SU-DHL-6 (cell line): Measurements from ENCODE around the gene FTL.

ENCODE experiments used
- H2AFZ ChIP-seq: fragments of 200-600 bp; sonication (generic); 2 replicates; pipeline ENCODE4 v1.6.1; 2014; ENCODE audit warnings: low read depth, mild to moderate bottlenecking, moderate library complexity, mixed read lengths, antibody characterized with exemption, low read length; ENCODE audit not compliant: severe bottlenecking
- H3F3A ChIP-seq: fragments of 200-600 bp; shearing (Covaris generic); 2 replicates; pipeline ENCODE4 v1.6.0; 2016; ENCODE audit warnings: antibody characterized with exemption, mild to moderate bottlenecking; ENCODE audit not compliant: insufficient read depth
- H3K27ac ChIP-seq: fragments of 200-600 bp; sonication (generic); 2 replicates; pipeline ENCODE4 v1.5.1; 2016; ENCODE audit warnings: low read depth, mild to moderate bottlenecking, low read length, moderate library complexity, mixed read lengths
- H3K27me3 ChIP-seq: fragments of 200-600 bp; sonication (generic), shearing (Covaris generic); 2 replicates; pipeline ENCODE4 v1.6.0; 2014; ENCODE audit warnings: mild to moderate bottlenecking, low read length
- H3K36me3 ChIP-seq: fragments of 200-600 bp; sonication (generic); 2 replicates; pipeline ENCODE4 v1.6.1; 2014; ENCODE audit warnings: mild to moderate bottlenecking, low read length, mixed read lengths
- H3K4me2 ChIP-seq: fragments of 300-600, 200-600 bp; shearing (Covaris generic), sonication (generic); 2 replicates; pipeline ENCODE4 v1.6.0; 2014; ENCODE audit warnings: low read length, low read depth, mild to moderate bottlenecking; ENCODE audit not compliant: poor library complexity, severe bottlenecking
- H3K4me3 ChIP-seq: fragments of 200-600 bp; sonication (generic); 2 replicates; pipeline ENCODE4 v1.5.1; 2014; ENCODE audit warnings: antibody characterized with exemption, low read length, mild to moderate bottlenecking, mixed read lengths; ENCODE audit not compliant: insufficient read depth, poor library complexity, severe bottlenecking
- H3K79me2 ChIP-seq: fragments of 200-600 bp; sonication (generic); 2 replicates; pipeline ENCODE4 v1.6.1; 2014; ENCODE audit warnings: mild to moderate bottlenecking, low read length, moderate library complexity; ENCODE audit not compliant: insufficient read depth
- H3K9ac ChIP-seq: fragments of 200-600 bp; sonication (generic); 2 replicates; pipeline ENCODE4 v1.7.0; 2014; ENCODE audit warnings: mild to moderate bottlenecking, low read length
- H3K9me2 ChIP-seq: fragments of 200-600 bp; sonication (generic); replicated peaks from 2 replicates; pipeline ENCODE4 v1.6.1; 2014; ENCODE audit warnings: low read length; ENCODE audit not compliant: insufficient read depth
- H3K9me3 ChIP-seq: fragments of 200-600 bp; sonication (generic); 2 replicates; pipeline ENCODE4 v1.6.1; 2014; ENCODE audit warnings: low read length, mixed read lengths; ENCODE audit not compliant: insufficient read depth
- H4K20me1 ChIP-seq: fragments of 200-600 bp; sonication (generic); 2 replicates; pipeline ENCODE4 v1.6.1; 2014; ENCODE audit warnings: low read depth, mild to moderate bottlenecking, antibody characterized with exemption, low read length, moderate library complexity, mixed read lengths
- CTCF ChIP-seq: fragments of 200-600 bp; sonication (generic); IDR thresholded peaks from one replicate; pipeline ENCODE4 v1.5.1; 2017; ENCODE audit warnings: antibody characterized with exemption, mild to moderate bottlenecking, low read length, moderate library complexity; ENCODE audit not compliant: insufficient read depth, poor library complexity, severe bottlenecking
- EZH2phosphoT487 ChIP-seq: fragments of 200-600 bp; sonication (generic), shearing (Covaris generic); conservative IDR thresholded peaks from 2 replicates; pipeline ENCODE4 v1.6.1; 2018; ENCODE audit warnings: mild to moderate bottlenecking, antibody characterized with exemption, low read length, moderate library complexity, mixed read lengths

FTL gene

GRCh38 chr19:48985711-48986110, 20.6 kb downstream of the FTL start:
- Histone ChIP-seq H3F3A (no peaks in the 10 kb centered on the region), H3K4me2 (no peak overlapping the region), H3K27ac (no peak overlapping the region), H4K20me1 (no peaks in the 10 kb centered on the region), H3K27me3 (no peaks in the 10 kb centered on the region), H3K36me3 (no peaks in the 10 kb centered on the region), H2AFZ (no peak overlapping the region), H3K9ac (no peak overlapping the region), H3K9me3 (no peaks in the 10 kb centered on the region), H3K79me2 (no peaks in the 10 kb centered on the region), H3K9me2 (no peaks in the 10 kb centered on the region), H3K4me3 (no peak overlapping the region)
- TF ChIP-seq EZH2phosphoT487 (no peak), CTCF (no peak)

DNA sequence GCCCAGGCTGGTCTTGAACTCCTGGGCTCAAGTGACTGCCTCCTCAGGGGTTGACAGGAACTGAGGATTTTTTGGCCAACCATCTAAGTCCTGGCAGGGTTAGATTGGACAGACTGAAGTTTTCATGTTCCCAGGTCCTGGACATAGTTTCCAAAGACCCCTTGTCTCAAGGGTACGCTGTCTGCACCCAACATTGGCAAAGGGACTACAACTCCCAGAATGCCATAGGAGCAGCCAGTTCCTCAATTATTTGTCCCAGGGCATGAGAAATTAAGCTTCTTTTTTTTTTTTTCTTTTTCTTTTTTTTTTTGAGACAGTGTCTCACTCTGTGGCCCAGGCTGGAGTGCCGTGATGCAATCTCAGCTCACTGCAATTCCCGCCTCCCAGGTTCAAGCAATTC, 21.1 kb downstream of the FTL start:
- Histone ChIP-seq H3F3A (no peaks in the 10 kb centered on the region), H3K27me3 (no peaks in the 10 kb centered on the region), H4K20me1 (no peaks in the 10 kb centered on the region), H3K9me2 (no peaks in the 10 kb centered on the region), H2AFZ (no peak overlapping the region), H3K9me3 (no peaks in the 10 kb centered on the region), H3K27ac (no peak overlapping the region), H3K79me2 (no peaks in the 10 kb centered on the region), H3K4me2 (no peak overlapping the region), H3K9ac (no peak overlapping the region), H3K4me3 (no peak overlapping the region), H3K36me3 (no peaks in the 10 kb centered on the region)
- TF ChIP-seq CTCF, result no peak
- TF ChIP-seq EZH2phosphoT487, result no peak

DNA sequence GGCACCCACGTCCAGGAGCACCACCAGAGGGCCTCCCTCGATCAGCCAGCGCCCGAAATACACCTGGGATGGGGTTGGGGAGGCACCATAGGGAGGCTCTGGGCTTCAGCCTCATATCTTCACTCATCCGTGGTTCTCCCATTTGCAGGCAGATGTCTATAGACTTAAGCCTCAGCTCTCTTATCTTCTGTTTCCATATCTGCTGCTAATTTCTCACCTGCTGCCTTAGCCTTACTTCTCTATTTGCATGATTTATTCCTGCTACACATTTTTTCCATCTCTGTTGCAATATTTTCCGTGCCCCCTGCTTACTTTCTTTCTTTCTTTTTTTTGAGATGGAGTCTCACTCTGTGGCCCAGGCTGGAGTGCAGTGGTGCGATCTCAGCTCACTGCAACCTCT, 22.2 kb downstream of the FTL start:
- Histone ChIP-seq H4K20me1 (no peaks in the 10 kb centered on the region), H3K79me2 (peaks cover 7% of the 10 kb centered on the region), H3K9me3 (no peaks in the 10 kb centered on the region), H3K27ac (no peak overlapping the region), H3K27me3 (no peaks in the 10 kb centered on the region), H3F3A (no peaks in the 10 kb centered on the region), H3K36me3 (no peaks in the 10 kb centered on the region), H3K9ac (no peak overlapping the region), H3K4me2 (no peak overlapping the region), H2AFZ (no peak overlapping the region), H3K9me2 (no peaks in the 10 kb centered on the region), H3K4me3 (no peak overlapping the region)
- TF ChIP-seq CTCF (no peak), EZH2phosphoT487 (no peak)

DNA sequence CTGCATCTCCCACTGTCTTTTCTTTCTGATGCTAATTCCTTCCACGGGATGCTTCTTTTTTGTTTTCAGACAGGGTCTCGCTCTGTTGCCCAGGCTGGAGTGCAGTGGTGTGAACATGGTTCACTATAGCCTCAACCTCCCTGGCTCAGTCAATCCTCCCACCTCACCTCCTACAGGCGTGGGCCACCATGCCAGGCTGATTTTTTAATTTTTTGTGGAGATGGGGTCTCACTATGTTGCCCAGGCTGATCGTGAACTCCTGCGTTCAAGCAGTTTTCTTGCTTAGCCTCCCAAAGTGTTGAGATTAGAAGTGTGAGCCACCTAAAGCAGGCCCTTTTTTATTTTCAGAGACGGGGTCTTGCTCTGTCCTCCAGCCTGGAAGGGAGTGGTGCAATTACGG, 23.2 kb downstream of the FTL start:
- Histone ChIP-seq H3K27ac (no peak overlapping the region), H3K9me2 (no peaks in the 10 kb centered on the region), H3K9me3 (no peaks in the 10 kb centered on the region), H3K9ac (no peak overlapping the region), H2AFZ (no peak overlapping the region), H3K4me3 (no peak overlapping the region), H3K4me2 (no peak overlapping the region), H3K27me3 (no peaks in the 10 kb centered on the region), H3K79me2 (peaks cover 13% of the 10 kb centered on the region), H3K36me3 (no peaks in the 10 kb centered on the region), H4K20me1 (no peaks in the 10 kb centered on the region), H3F3A (no peaks in the 10 kb centered on the region)
- TF ChIP-seq EZH2phosphoT487 (no peak), CTCF (no peak)
